Panc1 (cell line): ENCODE data around the gene CAVIN1.
A peak's percentile ranks its signal among the peaks of the same experiment; 100 is the strongest.

Source experiments
- POLR2AphosphoS5 ChIP-seq: IDR thresholded peaks from 2 replicates; pipeline ENCODE4 v1.6.1; 2012; ENCODE audit warnings: mild to moderate bottlenecking, low read depth, low read length, moderate library complexity
- SIN3A ChIP-seq: IDR thresholded peaks from 2 replicates; pipeline ENCODE4 v1.6.1; 2012; ENCODE audit warnings: low read depth, mild to moderate bottlenecking, low read length, moderate library complexity, borderline replicate concordance; ENCODE audit not compliant: insufficient read depth
- TCF7L2 ChIP-seq: IDR thresholded peaks from 2 replicates; pipeline ENCODE4 v1.6.1; 2011; ENCODE audit warnings: mild to moderate bottlenecking, low read depth, low read length, inconsistent platforms
- TF ChIP-seq, protein P1 (sequence below): fragments of 450-650 bp; IDR thresholded peaks from 2 replicates; pipeline ENCODE4 v1.5.1; 2017; ENCODE audit warnings: mild to moderate bottlenecking
- TF ChIP-seq, protein P2 (sequence below), 2 experiments: IDR thresholded peaks; 2 replicates each; pipeline ENCODE4 v1.6.1; 2011 to 2012; ENCODE audit warnings: low read depth in 2 of 2, control low read depth in 1 of 2, low read length in 1 of 2, mild to moderate bottlenecking in 1 of 2, moderate library complexity in 1 of 2; ENCODE audit not compliant: insufficient read depth in 1 of 2

DNA sequence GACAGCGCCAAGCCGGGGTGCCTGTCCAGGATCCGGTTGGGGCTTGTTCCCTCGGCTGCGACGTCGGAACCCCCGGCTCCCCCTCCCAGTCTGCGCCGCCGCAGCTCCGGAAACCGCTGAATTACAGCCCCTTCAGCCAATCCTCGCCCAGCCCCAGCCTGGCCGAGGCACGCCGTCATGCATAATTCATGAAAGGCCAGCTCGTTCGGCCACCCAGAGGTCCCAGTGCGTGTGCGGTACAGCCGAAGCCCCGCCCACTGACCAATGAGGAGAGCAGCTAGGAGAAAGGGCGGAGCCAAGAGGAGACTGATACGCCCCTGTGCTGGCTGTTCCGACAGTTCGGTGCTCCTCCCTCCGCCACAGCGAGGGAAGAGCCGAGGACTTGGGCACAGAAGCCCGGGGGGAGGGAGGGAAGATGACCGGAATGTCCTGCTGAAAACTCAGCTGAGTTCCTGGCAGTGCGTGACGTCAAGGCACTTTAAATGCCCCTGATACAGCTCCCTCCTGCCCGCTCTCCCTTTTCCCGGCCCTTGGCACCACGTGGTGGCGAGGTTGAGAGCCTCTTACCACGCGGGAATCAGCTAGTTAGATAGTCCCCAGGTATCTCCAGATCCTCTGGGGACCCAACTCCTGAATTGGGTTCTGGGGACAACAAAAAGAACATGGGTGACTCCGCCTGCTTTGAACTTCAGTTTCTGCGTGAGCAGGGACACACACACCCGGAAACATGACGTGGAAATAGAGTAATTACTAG is 34.5 kb downstream of the CAVIN1 start, which contains the start of gene STAT3:
- TF ChIP-seq, protein P1, sequence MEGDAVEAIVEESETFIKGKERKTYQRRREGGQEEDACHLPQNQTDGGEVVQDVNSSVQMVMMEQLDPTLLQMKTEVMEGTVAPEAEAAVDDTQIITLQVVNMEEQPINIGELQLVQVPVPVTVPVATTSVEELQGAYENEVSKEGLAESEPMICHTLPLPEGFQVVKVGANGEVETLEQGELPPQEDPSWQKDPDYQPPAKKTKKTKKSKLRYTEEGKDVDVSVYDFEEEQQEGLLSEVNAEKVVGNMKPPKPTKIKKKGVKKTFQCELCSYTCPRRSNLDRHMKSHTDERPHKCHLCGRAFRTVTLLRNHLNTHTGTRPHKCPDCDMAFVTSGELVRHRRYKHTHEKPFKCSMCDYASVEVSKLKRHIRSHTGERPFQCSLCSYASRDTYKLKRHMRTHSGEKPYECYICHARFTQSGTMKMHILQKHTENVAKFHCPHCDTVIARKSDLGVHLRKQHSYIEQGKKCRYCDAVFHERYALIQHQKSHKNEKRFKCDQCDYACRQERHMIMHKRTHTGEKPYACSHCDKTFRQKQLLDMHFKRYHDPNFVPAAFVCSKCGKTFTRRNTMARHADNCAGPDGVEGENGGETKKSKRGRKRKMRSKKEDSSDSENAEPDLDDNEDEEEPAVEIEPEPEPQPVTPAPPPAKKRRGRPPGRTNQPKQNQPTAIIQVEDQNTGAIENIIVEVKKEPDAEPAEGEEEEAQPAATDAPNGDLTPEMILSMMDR, result no peak
- TF ChIP-seq POLR2AphosphoS5 (peak; percentile 92), TCF7L2 (peak; percentile 67), SIN3A (peak; percentile 92)
- TF ChIP-seq, protein P2, sequence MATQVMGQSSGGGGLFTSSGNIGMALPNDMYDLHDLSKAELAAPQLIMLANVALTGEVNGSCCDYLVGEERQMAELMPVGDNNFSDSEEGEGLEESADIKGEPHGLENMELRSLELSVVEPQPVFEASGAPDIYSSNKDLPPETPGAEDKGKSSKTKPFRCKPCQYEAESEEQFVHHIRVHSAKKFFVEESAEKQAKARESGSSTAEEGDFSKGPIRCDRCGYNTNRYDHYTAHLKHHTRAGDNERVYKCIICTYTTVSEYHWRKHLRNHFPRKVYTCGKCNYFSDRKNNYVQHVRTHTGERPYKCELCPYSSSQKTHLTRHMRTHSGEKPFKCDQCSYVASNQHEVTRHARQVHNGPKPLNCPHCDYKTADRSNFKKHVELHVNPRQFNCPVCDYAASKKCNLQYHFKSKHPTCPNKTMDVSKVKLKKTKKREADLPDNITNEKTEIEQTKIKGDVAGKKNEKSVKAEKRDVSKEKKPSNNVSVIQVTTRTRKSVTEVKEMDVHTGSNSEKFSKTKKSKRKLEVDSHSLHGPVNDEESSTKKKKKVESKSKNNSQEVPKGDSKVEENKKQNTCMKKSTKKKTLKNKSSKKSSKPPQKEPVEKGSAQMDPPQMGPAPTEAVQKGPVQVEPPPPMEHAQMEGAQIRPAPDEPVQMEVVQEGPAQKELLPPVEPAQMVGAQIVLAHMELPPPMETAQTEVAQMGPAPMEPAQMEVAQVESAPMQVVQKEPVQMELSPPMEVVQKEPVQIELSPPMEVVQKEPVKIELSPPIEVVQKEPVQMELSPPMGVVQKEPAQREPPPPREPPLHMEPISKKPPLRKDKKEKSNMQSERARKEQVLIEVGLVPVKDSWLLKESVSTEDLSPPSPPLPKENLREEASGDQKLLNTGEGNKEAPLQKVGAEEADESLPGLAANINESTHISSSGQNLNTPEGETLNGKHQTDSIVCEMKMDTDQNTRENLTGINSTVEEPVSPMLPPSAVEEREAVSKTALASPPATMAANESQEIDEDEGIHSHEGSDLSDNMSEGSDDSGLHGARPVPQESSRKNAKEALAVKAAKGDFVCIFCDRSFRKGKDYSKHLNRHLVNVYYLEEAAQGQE (IDR thresholded peaks at IDR 0.05; ENCODE audit: insufficient read depth in 1 of 2, low read depth in 2 of 2, low read length in 1 of 2), result no peak; a peak in 1 of 4 replicates
